Keratinocyte (primary cell): Measurements from ENCODE around the gene TRPT1.

Experiments
- EZH2 ChIP-seq: IDR thresholded peaks from one replicate; pipeline ENCODE4 v1.6.1; 2012; ENCODE audit warnings: inconsistent platforms, mild to moderate bottlenecking, low read length, moderate library complexity
- TF ChIP-seq, protein P1 (sequence below), 3 experiments: IDR thresholded peaks in 1 of 3; conservative IDR thresholded peaks in 1 of 3; optimal IDR thresholded peaks in 1 of 3; 2 replicates in 2 of 3; 3 replicates in 1 of 3; pipeline versions ENCODE3 to v1.5.1; 2011; ENCODE audit warnings: low read length in 3 of 3, mild to moderate bottlenecking in 3 of 3, moderate library complexity in 2 of 3, control low read depth in 1 of 3, inconsistent platforms in 1 of 3; ENCODE audit not compliant: insufficient read depth in 2 of 3; ENCODE audit errors: extremely low read depth in 1 of 3

DNA sequence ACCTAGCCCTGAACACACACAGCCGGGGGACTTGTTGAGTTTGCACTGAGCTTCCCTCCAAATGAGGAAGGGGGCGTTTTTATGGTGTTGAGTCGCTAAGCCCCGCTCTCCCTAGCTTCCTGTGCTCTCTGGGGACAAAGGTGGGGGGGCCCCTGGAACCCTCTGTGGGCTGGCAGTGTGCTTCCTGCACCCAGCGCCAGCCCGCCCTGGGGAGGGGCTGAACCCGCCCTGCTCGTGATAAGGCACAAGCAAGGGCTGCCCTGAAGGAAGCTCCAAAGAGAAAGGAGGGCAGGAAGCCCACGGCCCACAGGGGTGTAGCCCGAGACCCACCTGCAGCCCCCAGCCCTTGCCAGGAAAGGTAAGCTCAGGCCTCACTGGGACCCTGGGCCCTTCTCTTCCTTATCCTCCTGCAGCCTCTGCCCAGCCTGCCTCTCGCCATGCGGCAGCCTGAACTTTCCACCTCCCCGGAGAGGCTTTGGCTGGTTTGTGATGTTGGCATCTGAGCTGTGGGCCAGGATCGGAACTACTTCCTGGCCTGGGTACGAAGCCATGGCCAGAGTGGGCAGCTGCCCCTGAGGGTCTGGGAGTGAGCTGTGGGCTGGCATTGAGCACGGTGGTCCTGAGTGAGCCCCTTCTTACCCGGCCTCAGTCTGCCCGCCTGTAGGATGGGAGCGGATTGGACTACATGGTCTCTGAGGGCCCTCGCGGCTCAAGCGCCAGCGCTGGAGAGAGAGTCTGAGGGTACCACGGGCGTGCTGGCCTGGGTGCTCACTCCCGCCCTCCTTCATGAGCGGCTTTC lies 19.3 kb downstream of the TRPT1 start, which contains the start of gene FERMT3:
- no peak for TF ChIP-seq EZH2
- TF ChIP-seq, protein P1, sequence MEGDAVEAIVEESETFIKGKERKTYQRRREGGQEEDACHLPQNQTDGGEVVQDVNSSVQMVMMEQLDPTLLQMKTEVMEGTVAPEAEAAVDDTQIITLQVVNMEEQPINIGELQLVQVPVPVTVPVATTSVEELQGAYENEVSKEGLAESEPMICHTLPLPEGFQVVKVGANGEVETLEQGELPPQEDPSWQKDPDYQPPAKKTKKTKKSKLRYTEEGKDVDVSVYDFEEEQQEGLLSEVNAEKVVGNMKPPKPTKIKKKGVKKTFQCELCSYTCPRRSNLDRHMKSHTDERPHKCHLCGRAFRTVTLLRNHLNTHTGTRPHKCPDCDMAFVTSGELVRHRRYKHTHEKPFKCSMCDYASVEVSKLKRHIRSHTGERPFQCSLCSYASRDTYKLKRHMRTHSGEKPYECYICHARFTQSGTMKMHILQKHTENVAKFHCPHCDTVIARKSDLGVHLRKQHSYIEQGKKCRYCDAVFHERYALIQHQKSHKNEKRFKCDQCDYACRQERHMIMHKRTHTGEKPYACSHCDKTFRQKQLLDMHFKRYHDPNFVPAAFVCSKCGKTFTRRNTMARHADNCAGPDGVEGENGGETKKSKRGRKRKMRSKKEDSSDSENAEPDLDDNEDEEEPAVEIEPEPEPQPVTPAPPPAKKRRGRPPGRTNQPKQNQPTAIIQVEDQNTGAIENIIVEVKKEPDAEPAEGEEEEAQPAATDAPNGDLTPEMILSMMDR (optimal IDR thresholded peaks at IDR 0.05 in 1 of 3, IDR thresholded peaks at IDR 0.05 in 1 of 3, conservative IDR thresholded peaks at IDR 0.05 in 1 of 3; ENCODE audit: extremely low read depth in 1 of 3, insufficient read depth in 2 of 3, low read length in 3 of 3): no peak
